HG03095 (cell line): ENCODE measurements around the gene TMEM204.

Experiments used
- ATAC-seq: cut with Tn5 transposase; IDR thresholded peaks from one replicate; pipeline ENCODE4 v1.9.1; 2021; ENCODE audit warnings: moderate library complexity; ENCODE audit not compliant: unreplicated experiment

TMEM204 gene

DNA sequence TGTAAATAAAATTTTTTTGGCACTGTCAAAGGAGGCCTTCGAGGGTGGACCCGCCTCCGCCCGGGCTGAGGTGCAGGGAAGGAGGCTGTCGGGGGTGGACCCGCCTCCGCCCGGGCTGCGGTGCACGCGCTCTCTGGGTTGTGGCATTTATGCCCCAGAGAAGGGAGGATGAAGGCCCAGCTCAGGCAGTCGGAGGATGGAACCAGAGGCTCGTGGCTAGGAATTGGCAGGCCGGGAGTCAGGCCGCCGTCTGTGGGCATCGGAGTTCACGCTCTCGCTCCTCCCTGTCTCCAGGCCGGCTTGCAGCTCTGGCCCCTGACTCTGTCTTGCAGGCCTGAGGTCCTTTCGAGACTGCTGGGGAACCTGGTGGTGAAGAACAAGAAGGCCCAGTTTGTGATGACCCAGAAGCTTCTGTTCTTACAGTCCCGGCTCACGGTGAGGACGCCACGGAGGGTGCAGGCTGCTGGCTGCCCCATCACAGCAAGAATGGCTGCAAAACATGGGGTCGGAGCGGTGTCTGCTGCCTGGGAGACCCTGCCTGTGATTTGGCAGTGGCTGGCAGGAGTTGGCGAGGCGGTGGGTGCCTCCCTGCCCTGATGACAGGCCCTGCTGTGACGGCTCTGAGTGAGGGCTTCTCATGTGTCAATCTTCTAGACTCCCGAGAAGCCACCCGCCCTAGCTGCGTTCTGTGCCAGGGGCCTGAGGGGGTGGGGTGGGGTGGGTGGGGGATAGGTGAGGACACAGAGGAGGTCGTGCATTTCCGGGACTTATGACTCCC is 34.4 kb upstream of the TMEM204 start:
- ATAC-seq = no peak

GRCh38 chr16:1499756-1500464 is 33.6 kb upstream of the TMEM204 start:
- no peak for ATAC-seq

GRCh38 chr16:1500465-1501150 is 32.9 kb upstream of the TMEM204 start:
- no peak for ATAC-seq

- ATAC-seq = no peak
Measured at GRCh38 chr16:1501630-1502029, 31.8 kb upstream of the TMEM204 start.

- no peak for ATAC-seq
Measured at GRCh38 chr16:1502092-1503004, 31.1 kb upstream of the TMEM204 start.

- no peak for ATAC-seq
Measured at GRCh38 chr16:1503110-1503955, 30.1 kb upstream of the TMEM204 start.

- no peak for ATAC-seq
Measured at GRCh38 chr16:1505073-1505844, 28.2 kb upstream of the TMEM204 start.

GRCh38 chr16:1505912-1506311 is 27.6 kb upstream of the TMEM204 start:
- ATAC-seq = no peak

DNA sequence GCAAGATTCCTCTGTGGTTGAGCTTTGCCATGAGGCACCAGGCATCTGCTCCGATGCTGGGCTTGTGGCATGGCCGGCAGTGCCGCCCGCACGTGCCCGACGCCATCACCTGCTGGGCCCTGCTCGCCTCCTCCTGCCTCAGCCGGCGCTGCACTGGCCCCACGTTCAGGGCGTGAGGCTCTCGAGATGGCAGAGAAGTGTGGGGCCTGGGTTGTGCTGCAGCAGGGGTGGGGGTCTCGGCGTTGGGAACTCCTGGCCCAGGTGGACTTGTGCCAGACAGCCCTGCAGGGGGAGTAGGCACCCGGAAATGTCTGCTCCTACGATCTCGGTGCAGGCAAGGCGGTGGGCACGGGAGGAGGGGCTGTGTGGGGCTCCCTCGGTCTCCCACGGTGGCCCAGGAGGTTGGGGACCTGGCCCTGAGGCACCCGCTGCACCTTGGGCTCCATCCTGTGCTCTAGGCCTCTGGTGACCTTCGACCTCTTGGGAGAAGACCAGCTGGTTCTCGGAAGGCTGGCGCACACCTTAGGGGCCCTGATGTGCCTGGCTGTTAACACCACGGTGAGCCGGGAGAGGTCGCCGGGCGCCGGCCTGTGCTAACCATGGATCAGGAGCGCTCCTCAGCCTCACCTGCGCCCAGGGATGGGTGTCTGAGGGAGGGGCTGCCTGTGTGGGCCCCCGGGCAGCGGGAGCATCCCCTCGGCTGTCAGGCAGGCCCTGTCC is 26.8 kb upstream of the TMEM204 start:
- no peak for ATAC-seq

- no peak for ATAC-seq
Measured at GRCh38 chr16:1508494-1509187, 24.8 kb upstream of the TMEM204 start.

- ATAC-seq = no peak
Measured at GRCh38 chr16:1509307-1510221, 23.9 kb upstream of the TMEM204 start.

DNA sequence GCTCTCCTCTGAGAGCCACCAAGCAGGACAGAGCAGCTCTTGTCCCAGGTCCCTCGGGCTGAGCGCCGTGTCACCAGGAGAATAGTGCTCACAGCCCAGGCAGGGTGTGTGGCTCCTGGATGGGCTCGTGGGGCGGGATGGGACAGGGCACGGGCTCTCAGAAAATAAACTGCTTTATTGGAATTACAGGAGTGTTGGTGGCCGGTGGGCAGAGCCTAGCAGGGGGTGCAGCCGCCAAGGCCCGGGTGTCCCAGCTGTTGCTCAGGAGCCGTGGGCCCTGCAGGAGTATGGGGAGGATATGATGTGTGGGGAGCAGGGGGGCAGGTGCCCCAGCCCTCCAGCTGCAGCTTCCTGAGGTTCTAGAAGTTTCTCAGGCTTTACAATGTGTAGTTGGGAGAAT is 23.2 kb upstream of the TMEM204 start:
- no peak for ATAC-seq

DNA sequence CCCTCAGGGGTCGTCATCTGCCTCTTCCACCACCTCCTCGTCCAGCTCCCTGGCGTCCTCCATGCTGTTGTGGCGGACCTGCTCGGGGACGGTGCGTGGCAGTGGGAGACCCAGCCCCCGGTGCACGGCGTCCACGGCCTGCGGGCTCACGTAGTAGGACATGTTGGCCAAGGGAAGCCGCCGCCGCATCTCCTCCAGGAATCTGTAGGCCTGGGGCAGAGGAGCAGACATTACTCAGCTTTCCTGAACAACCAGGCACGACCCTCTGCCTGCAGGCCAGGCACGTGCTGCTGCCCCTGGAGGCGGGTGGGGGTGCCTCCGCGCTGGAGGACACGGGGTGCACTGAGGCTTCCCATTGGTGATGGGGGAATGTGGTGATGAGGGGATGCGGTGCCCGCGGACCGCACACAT is 22.5 kb upstream of the TMEM204 start:
- no peak for ATAC-seq

DNA sequence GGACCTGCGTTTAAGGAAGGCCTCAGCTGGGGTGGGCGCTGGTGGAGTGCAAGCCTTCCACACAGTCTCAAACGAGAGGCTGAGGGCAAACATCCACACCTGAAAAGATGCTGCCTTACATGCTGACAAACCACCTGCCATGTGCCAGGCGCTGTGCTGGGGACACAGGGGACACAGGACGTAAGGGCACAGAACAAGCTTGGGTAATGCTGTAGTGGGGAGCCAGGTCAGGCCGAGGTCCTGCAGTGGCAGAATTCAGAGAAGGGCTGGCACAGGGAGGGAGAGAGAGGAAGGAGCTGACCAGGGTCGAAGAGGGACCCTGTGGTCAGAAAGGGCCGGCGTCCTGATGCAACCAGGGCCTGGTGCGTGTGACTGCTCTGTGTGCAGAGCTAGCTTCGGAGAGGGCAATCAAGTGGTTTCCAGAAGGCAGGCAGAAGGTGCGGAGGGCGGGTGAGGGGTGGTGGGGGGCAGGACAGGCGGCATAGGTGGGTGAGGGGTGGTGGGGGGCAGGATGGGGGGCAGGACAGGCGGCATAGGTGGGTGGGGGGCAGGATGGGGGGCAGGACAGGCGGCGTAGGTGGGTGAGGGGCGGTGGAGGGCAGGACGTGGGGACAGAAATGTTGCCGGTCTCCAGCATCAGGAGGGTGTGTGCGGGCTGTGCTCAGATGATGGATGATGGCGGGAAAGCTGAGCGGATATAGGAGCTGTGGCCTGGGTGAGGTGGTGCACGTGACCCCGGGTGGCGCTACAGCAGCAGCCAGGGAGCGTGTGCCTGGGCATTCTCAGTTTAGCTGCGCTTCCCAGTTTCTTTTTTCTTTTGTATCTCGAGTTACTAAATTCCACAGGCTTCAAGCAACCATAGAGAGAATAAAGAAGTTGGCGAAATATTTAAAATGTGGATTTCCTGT is 21.6 kb upstream of the TMEM204 start:
- no peak for ATAC-seq

DNA sequence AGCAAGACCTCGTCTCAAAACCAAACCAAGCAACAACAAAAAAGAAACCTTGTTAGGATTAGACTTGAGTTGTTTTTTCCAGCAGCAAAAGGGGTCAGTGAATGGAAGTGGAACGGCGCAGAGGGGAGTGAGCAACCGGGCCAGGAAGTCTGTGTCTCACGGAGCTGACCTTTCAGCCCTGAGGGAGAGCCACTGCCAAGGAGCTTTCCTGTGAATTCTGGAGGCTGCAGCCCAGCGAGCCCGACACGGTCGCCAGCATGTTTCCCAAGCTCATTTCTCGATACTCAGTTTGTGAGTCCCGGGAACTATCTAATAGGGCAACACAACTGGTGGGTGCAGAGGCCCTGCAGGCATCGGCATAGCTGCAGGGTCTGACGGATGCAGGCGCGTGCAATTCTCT is 20.7 kb upstream of the TMEM204 start:
- no peak for ATAC-seq

- ATAC-seq = no peak
Measured at GRCh38 chr16:1514507-1514906, 19.0 kb upstream of the TMEM204 start.
